IPS-18a (cell line): ENCODE results near the gene ONECUT3.
"Not testable (repeated sequence)": the region's sequence is repeated elsewhere in the genome, so short reads cannot be mapped to it uniquely, and the experiment has no call there.

Source experiments
- H3K27ac ChIP-seq: one replicate; pipeline ENCODE4 v1.5.1; 2013; ENCODE audit warnings: low read length
- H3K27me3 ChIP-seq: one replicate; pipeline ENCODE4 v1.6.1; 2013; ENCODE audit warnings: mild to moderate bottlenecking, low read length; ENCODE audit not compliant: control insufficient read depth, insufficient read depth
- H3K36me3 ChIP-seq: one replicate; pipeline ENCODE4 v1.6.1; 2013; ENCODE audit warnings: low read depth, low read length; ENCODE audit not compliant: control insufficient read depth
- H3K4me1 ChIP-seq: one replicate; pipeline ENCODE4 v1.6.1; 2013; ENCODE audit warnings: low read depth, low read length; ENCODE audit not compliant: control insufficient read depth
- H3K4me3 ChIP-seq: one replicate; pipeline ENCODE4 v1.5.1; 2013; ENCODE audit warnings: low read length
- H3K9ac ChIP-seq: one replicate; pipeline ENCODE4 v1.6.1; 2013; ENCODE audit warnings: mild to moderate bottlenecking, low read length, moderate library complexity
- H3K9me3 ChIP-seq: one replicate; pipeline ENCODE4 v1.6.1; 2013; ENCODE audit warnings: low read depth, low read length; ENCODE audit not compliant: control insufficient read depth

Gene ONECUT3

DNA sequence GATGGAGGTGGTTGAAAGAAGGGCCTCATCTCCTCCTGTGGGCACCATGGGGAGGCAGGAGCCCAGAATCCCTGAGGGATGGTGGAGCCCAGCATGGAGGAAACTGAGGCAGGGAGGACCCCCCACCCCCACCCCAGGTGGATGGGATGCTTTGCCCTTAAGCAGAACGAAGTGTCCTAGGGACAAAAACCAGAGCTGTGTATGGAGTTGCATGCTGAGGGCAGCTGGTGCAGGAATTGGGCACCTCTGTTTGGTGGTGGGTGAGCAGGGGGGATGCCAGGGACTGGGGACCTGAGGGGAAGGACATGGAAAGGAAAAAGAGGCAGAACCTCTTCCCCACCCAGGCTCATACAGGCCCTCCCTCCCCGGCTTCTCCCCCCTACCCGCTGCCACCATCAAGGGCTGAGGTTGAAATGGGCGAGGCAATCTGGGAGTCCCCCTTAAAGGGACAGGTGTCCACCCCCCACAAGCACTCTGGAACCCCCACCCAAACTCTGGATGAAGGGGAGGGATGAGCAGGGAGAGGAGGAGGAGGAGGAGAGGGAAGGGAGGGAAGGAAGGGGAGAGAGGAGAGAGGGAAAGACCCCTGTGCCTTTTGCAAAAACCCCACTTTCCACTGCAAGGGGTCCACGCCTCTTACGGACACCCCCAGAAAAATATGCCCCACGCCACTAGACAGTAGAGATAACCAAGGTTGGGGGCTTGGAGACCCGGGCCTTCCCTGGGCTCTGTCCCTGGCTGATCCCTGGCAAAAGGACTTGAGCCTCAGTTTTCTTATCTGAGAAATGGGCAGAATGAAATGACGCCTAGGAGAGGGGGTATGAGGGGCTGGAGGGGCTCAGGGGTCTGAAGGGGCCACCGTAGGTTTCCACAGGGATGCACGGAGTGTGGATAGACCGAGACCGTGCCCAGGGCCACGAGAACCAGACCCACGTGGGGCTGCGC lies 5.9 kb downstream of the ONECUT3 start:
- Histone ChIP-seq H3K4me1 (no peaks in the 10 kb centered on the region), H3K27me3 (peaks cover 99% of the 10 kb centered on the region), H3K9ac (no peak overlapping the region), H3K9me3 (no peaks in the 10 kb centered on the region), H3K27ac (no peak overlapping the region), H3K36me3 (no peaks in the 10 kb centered on the region), H3K4me3 (no peak overlapping the region)

DNA sequence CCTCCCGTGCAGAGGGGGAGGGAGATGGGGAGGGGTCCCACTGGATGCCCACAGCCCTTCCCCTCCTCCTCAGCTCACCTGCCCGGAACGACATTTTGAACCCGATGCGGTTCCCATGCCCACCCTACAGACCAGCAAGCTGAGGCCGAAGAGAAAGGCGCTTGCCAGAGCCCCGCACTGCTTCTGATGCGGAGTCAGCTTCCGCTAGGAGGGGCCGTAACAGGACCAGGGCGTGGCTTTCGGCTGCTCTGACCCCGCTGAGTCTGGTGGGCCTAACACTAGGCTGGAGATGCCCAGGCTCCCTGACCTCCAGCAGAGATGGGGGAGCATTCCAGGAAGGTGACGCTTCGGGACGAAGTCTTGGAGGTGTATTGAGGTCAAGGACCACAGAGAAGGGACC lies 6.7 kb downstream of the ONECUT3 start:
- Histone ChIP-seq H3K27ac (no peak overlapping the region), H3K9ac (no peak overlapping the region), H3K27me3 (peaks cover 100% of the 10 kb centered on the region), H3K4me1 (no peaks in the 10 kb centered on the region), H3K36me3 (no peaks in the 10 kb centered on the region), H3K4me3 (no peak overlapping the region), H3K9me3 (no peaks in the 10 kb centered on the region)

DNA sequence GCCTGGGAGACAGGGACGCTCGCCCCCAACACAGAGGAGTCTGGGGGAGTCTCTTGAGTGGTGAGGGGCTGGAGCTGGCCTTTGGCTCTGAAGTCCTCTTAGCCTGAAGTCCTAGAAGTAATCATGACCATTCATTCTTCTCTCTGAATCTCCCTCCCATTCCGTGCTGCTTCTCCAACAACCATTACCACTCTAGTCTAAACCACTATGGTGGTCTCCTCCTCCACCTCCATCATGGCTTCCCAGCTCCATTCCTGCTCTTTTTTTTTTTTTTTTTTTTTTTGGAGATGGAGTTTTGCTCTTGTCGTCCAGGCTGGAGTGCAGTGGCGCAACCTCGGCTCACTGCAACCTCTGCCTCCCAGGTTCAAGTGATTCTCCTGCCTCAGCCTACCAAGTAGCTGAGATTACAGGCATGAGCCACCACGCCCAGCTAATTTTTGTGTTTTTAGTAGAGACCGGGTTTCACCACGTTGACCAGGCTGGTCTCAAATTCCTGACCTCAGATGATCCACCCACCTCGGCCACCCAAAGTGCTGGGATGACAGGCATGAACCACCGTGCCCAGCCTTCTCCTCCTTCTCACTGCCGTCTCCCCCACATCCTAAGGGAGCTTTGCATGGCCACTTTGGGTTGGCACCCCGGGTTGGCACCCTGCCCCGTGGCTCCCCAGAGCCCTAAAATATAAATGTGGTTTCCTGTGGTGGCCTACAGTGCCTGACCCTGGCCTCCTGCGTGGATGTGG lies 7.7 kb downstream of the ONECUT3 start:
- not testable (repeated sequence) for H3K36me3 ChIP-seq, H3K27ac ChIP-seq, H3K9ac ChIP-seq, H3K9me3 ChIP-seq, H3K4me3 ChIP-seq, H3K4me1 ChIP-seq
- peaks cover 100% of the 10 kb centered on the region for H3K27me3 ChIP-seq

- Histone ChIP-seq H3K36me3 (no peaks in the 10 kb centered on the region), H3K9me3 (no peaks in the 10 kb centered on the region), H3K9ac (no peak overlapping the region), H3K27ac (no peak overlapping the region), H3K4me3 (no peak overlapping the region), H3K27me3 (peaks cover 100% of the 10 kb centered on the region), H3K4me1 (no peaks in the 10 kb centered on the region)
Observed at GRCh38 chr19:1761528-1762242, 8.4 kb downstream of the ONECUT3 start.

- H3K4me3 ChIP-seq: no peak overlapping the region
- no peaks in the 10 kb centered on the region for H3K36me3 ChIP-seq
- no peaks in the 10 kb centered on the region for H3K4me1 ChIP-seq
- H3K9ac ChIP-seq: no peak overlapping the region
- peaks cover 100% of the 10 kb centered on the region for H3K27me3 ChIP-seq
- no peak overlapping the region for H3K27ac ChIP-seq
- no peaks in the 10 kb centered on the region for H3K9me3 ChIP-seq
Observed at GRCh38 chr19:1762243-1763117, 9.2 kb downstream of the ONECUT3 start.

DNA sequence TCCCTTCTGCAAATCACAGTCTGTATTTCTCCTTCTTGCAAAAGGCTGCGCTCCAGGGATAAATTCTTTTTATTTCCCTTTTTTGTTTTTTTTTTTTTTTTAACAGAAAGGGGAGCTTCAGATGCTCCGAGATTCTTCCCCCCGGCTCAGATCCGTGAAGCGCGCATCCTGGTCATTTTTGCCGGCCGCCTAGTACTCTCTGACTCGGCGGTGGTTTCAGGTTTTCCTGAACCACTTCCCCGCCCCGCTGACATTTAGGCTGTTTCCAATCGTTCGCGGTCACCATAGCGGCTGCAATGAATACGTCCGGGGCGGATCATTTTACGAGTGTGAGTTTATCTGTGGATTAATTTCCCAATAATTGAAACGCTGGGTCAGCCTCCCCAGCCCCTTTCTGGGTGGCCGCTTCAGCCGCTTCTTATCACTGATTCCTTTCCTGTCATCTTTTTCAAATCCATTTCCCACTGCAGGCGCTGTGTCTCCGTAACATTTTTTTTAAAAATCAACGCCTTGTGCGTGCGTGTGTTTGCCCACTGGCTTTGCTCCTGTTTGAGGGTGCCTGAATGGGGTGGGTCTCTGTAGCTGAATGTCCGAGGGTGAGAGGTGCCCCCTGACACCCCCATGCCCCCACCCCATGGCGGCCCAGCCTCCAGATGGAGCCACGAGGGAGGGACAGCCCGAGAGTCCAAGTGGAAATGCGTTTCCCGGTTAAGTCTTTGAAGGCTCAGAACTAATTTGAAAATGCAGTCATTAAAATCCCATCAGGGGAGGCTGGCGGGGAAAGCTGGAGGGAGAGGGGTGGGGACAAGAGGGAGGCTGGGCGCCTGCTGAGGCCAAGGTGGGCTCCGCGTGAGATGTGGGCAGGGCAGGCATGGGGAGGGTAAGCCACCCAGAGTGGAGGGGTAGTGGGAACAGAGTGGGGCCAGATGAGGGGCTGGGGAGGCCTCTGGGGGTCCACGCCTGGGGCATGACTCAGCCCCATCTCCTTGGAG lies 10.6 kb downstream of the ONECUT3 start:
- H3K36me3 ChIP-seq: no peaks in the 10 kb centered on the region
- no peak overlapping the region for H3K9ac ChIP-seq
- no peak overlapping the region for H3K4me3 ChIP-seq
- no peaks in the 10 kb centered on the region for H3K9me3 ChIP-seq
- no peaks in the 10 kb centered on the region for H3K4me1 ChIP-seq
- no peak overlapping the region for H3K27ac ChIP-seq
- H3K27me3 ChIP-seq: peaks cover 100% of the 10 kb centered on the region

DNA sequence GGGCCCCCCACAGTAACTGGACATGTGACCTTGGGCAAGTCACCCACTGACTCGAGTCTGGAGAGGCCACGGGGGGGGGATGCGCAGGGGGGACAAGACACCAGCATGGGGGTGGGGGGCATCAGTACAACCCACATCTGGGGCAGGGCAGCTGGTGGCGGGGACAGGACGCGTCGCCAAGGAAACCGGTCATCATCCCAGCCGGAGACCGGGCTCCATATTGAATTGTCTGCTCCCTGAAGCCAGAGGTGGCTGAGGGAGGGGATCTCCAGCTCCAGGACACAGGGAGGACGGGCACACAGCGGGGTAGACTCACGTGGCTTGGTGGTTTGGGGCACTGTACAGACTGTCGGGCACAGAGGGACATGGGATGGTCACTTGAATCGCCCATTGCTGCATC lies 11.4 kb downstream of the ONECUT3 start:
- H3K36me3 ChIP-seq: no peaks in the 10 kb centered on the region
- peaks cover 100% of the 10 kb centered on the region for H3K27me3 ChIP-seq
- no peak overlapping the region for H3K27ac ChIP-seq
- no peaks in the 10 kb centered on the region for H3K4me1 ChIP-seq
- H3K4me3 ChIP-seq: no peak overlapping the region
- no peak overlapping the region for H3K9ac ChIP-seq
- no peaks in the 10 kb centered on the region for H3K9me3 ChIP-seq

DNA sequence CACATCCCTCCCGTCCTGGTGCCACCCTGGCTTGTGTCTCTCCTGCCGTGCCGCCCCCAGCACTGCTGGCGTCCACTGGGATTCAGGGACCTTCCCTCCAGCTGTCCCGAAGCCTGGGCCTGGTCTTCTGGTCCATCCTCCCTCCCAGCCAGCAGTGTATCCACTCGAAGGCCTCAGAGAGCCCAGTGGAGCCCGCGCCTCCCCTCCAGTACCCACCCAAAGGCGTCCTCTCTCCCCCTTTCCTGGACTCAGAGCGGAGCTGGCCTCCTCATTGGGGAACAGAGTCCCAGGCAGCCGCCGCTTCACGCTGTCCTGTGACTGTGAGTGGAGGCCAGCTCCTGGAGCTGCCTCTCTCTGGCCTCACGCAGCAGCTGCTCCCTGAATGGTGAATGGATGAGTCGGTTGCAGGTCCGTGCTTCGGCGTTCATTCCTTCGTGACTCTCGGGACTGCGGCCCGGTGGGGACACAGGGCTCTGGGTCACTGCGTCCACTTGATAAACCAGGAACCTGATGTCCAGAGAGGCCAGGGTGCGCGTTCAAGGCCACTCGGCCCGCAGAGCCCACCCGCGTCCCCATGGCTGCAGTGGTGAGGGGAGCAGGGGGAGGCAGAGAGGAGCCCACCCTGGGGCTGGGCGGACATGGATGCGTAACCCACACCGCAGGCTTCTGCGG lies 12.1 kb downstream of the ONECUT3 start:
- no peaks in the 10 kb centered on the region for H3K4me1 ChIP-seq
- no peaks in the 10 kb centered on the region for H3K36me3 ChIP-seq
- no peak overlapping the region for H3K9ac ChIP-seq
- H3K9me3 ChIP-seq: no peaks in the 10 kb centered on the region
- no peak overlapping the region for H3K27ac ChIP-seq
- no peak overlapping the region for H3K4me3 ChIP-seq
- H3K27me3 ChIP-seq: peaks cover 100% of the 10 kb centered on the region

- H3K4me3 ChIP-seq: no peak overlapping the region
- H3K9ac ChIP-seq: no peak overlapping the region
- no peaks in the 10 kb centered on the region for H3K36me3 ChIP-seq
- H3K27ac ChIP-seq: no peak overlapping the region
- no peaks in the 10 kb centered on the region for H3K4me1 ChIP-seq
- H3K9me3 ChIP-seq: peaks cover 8% of the 10 kb centered on the region
- peaks cover 100% of the 10 kb centered on the region for H3K27me3 ChIP-seq
Observed at GRCh38 chr19:1765904-1766799, 12.8 kb downstream of the ONECUT3 start.
